ENCODE measurements around the gene PGAP6.

Gene PGAP6

GRCh38 chr16:377419-377951, 4.3 kb downstream of the PGAP6 start:
- no peak overlapping the region for H3K9ac ChIP-seq (ENCODE audit: low read length in 2 of 2)
- H3K4me3 ChIP-seq (ENCODE audit: low read length in 2 of 2): no peak overlapping the region
- H3K36me3 ChIP-seq (ENCODE audit: control insufficient read depth in 2 of 2, insufficient read depth in 2 of 2, low read length in 2 of 2): peaks cover 11 to 13% of the 10 kb centered on the region in 2 donors
- no peaks in the 10 kb centered on the region for H3K9me3 ChIP-seq (ENCODE audit: control insufficient read depth in 2 of 2, low read length in 2 of 2)
- peaks cover 24% of the 10 kb centered on the region for H3K4me1 ChIP-seq (ENCODE audit: control insufficient read depth, insufficient read depth, low read length)
- H3K27me3 ChIP-seq (ENCODE audit: control insufficient read depth in 1 of 2, insufficient read depth in 2 of 2, low read length in 2 of 2): no peaks in the 10 kb centered on the region
- no peak overlapping the region for H3K27ac ChIP-seq (ENCODE audit: low read length)

GRCh38 chr16:376817-377418, 4.9 kb downstream of the PGAP6 start:
- no peaks in the 10 kb centered on the region for H3K27me3 ChIP-seq (ENCODE audit: control insufficient read depth in 1 of 2, insufficient read depth in 2 of 2, low read length in 2 of 2)
- H3K27ac ChIP-seq (ENCODE audit: low read length): no peak overlapping the region
- H3K4me3 ChIP-seq (ENCODE audit: low read length in 2 of 2): no peak overlapping the region
- no peak overlapping the region for H3K9ac ChIP-seq (ENCODE audit: low read length in 2 of 2)
- no peaks in the 10 kb centered on the region for H3K9me3 ChIP-seq (ENCODE audit: control insufficient read depth in 2 of 2, low read length in 2 of 2)
- H3K4me1 ChIP-seq (ENCODE audit: control insufficient read depth, insufficient read depth, low read length): peaks cover 19% of the 10 kb centered on the region
- peaks cover 11 to 17% of the 10 kb centered on the region in 2 donors for H3K36me3 ChIP-seq (ENCODE audit: control insufficient read depth in 2 of 2, insufficient read depth in 2 of 2, low read length in 2 of 2)

GRCh38 chr16:375927-376816, 5.6 kb downstream of the PGAP6 start:
- H3K9me3 ChIP-seq (ENCODE audit: control insufficient read depth in 2 of 2, low read length in 2 of 2): no peaks in the 10 kb centered on the region
- no peak overlapping the region for H3K4me3 ChIP-seq (ENCODE audit: low read length in 2 of 2)
- H3K4me1 ChIP-seq (ENCODE audit: control insufficient read depth, insufficient read depth, low read length): peaks cover 18% of the 10 kb centered on the region
- H3K27me3 ChIP-seq (ENCODE audit: control insufficient read depth in 1 of 2, insufficient read depth in 2 of 2, low read length in 2 of 2): no peaks in the 10 kb centered on the region
- H3K36me3 ChIP-seq (ENCODE audit: control insufficient read depth in 2 of 2, insufficient read depth in 2 of 2, low read length in 2 of 2): peaks cover 16 to 21% of the 10 kb centered on the region in 2 donors
- no peak overlapping the region for H3K27ac ChIP-seq (ENCODE audit: low read length)
- no peak overlapping the region for H3K9ac ChIP-seq (ENCODE audit: low read length in 2 of 2)

GRCh38 chr16:375212-375611, 6.6 kb downstream of the PGAP6 start:
- Histone ChIP-seq H3K9ac (ENCODE audit: low read length in 2 of 2) (no peak overlapping the region), H3K27ac (ENCODE audit: low read length) (no peak overlapping the region), H3K36me3 (ENCODE audit: control insufficient read depth in 2 of 2, insufficient read depth in 2 of 2, low read length in 2 of 2) (peaks cover 16 to 21% of the 10 kb centered on the region in 2 donors), H3K9me3 (ENCODE audit: control insufficient read depth in 2 of 2, low read length in 2 of 2) (no peaks in the 10 kb centered on the region), H3K4me3 (ENCODE audit: low read length in 2 of 2) (no peak overlapping the region), H3K4me1 (ENCODE audit: control insufficient read depth, insufficient read depth, low read length) (peaks cover 14% of the 10 kb centered on the region), H3K27me3 (ENCODE audit: control insufficient read depth in 1 of 2, insufficient read depth in 2 of 2, low read length in 2 of 2) (no peaks in the 10 kb centered on the region)

- no peaks in the 10 kb centered on the region for H3K27me3 ChIP-seq (ENCODE audit: control insufficient read depth in 1 of 2, insufficient read depth in 2 of 2, low read length in 2 of 2)
- H3K9ac ChIP-seq (ENCODE audit: low read length in 2 of 2): no peak overlapping the region
- no peaks in the 10 kb centered on the region for H3K9me3 ChIP-seq (ENCODE audit: control insufficient read depth in 2 of 2, low read length in 2 of 2)
- H3K27ac ChIP-seq (ENCODE audit: low read length): no peak overlapping the region
- no peak overlapping the region for H3K4me3 ChIP-seq (ENCODE audit: low read length in 2 of 2)
- H3K36me3 ChIP-seq (ENCODE audit: control insufficient read depth in 2 of 2, insufficient read depth in 2 of 2, low read length in 2 of 2): peaks cover 16 to 21% of the 10 kb centered on the region in 2 donors
- peaks cover 13% of the 10 kb centered on the region for H3K4me1 ChIP-seq (ENCODE audit: control insufficient read depth, insufficient read depth, low read length)
Observed at GRCh38 chr16:374616-374926, 7.2 kb downstream of the PGAP6 start.

- no peaks in the 10 kb centered on the region for H3K9me3 ChIP-seq (ENCODE audit: control insufficient read depth in 2 of 2, low read length in 2 of 2)
- no peak overlapping the region for H3K4me3 ChIP-seq (ENCODE audit: low read length in 2 of 2)
- H3K27ac ChIP-seq (ENCODE audit: low read length): no peak overlapping the region
- H3K36me3 ChIP-seq (ENCODE audit: control insufficient read depth in 2 of 2, insufficient read depth in 2 of 2, low read length in 2 of 2): peaks cover 16 to 21% of the 10 kb centered on the region in 2 donors
- H3K4me1 ChIP-seq (ENCODE audit: control insufficient read depth, insufficient read depth, low read length): peaks cover 13% of the 10 kb centered on the region
- no peaks in the 10 kb centered on the region for H3K27me3 ChIP-seq (ENCODE audit: control insufficient read depth in 1 of 2, insufficient read depth in 2 of 2, low read length in 2 of 2)
- no peak overlapping the region for H3K9ac ChIP-seq (ENCODE audit: low read length in 2 of 2)
Observed at GRCh38 chr16:373848-374615, 7.7 kb downstream of the PGAP6 start.

GRCh38 chr16:373020-373598, 8.7 kb downstream of the PGAP6 start:
- no peaks in the 10 kb centered on the region for H3K9me3 ChIP-seq (ENCODE audit: control insufficient read depth in 2 of 2, low read length in 2 of 2)
- no peaks in the 10 kb centered on the region for H3K27me3 ChIP-seq (ENCODE audit: control insufficient read depth in 1 of 2, insufficient read depth in 2 of 2, low read length in 2 of 2)
- peaks cover 13% of the 10 kb centered on the region for H3K4me1 ChIP-seq (ENCODE audit: control insufficient read depth, insufficient read depth, low read length)
- no peak overlapping the region for H3K4me3 ChIP-seq (ENCODE audit: low read length in 2 of 2)
- H3K27ac ChIP-seq (ENCODE audit: low read length): no peak overlapping the region
- no peak overlapping the region for H3K9ac ChIP-seq (ENCODE audit: low read length in 2 of 2)
- peaks cover 20 to 29% of the 10 kb centered on the region in 2 donors for H3K36me3 ChIP-seq (ENCODE audit: control insufficient read depth in 2 of 2, insufficient read depth in 2 of 2, low read length in 2 of 2)

- Histone ChIP-seq H3K36me3 (ENCODE audit: control insufficient read depth in 2 of 2, insufficient read depth in 2 of 2, low read length in 2 of 2) (peaks cover 27 to 36% of the 10 kb centered on the region in 2 donors), H3K27me3 (ENCODE audit: control insufficient read depth in 1 of 2, insufficient read depth in 2 of 2, low read length in 2 of 2) (no peaks in the 10 kb centered on the region), H3K9ac (ENCODE audit: low read length in 2 of 2) (no peak overlapping the region), H3K27ac (ENCODE audit: low read length) (no peak overlapping the region), H3K9me3 (ENCODE audit: control insufficient read depth in 2 of 2, low read length in 2 of 2) (no peaks in the 10 kb centered on the region), H3K4me1 (ENCODE audit: control insufficient read depth, insufficient read depth, low read length) (peaks cover 13% of the 10 kb centered on the region), H3K4me3 (ENCODE audit: low read length in 2 of 2) (no peak overlapping the region)
Observed at GRCh38 chr16:372302-372983, 9.3 kb downstream of the PGAP6 start.

- Histone ChIP-seq H3K4me1 (ENCODE audit: control insufficient read depth, insufficient read depth, low read length) (peaks cover 13% of the 10 kb centered on the region), H3K36me3 (ENCODE audit: control insufficient read depth in 2 of 2, insufficient read depth in 2 of 2, low read length in 2 of 2) (peaks cover 30 to 37% of the 10 kb centered on the region in 2 donors), H3K9me3 (ENCODE audit: control insufficient read depth in 2 of 2, low read length in 2 of 2) (no peaks in the 10 kb centered on the region), H3K27me3 (ENCODE audit: control insufficient read depth in 1 of 2, insufficient read depth in 2 of 2, low read length in 2 of 2) (no peaks in the 10 kb centered on the region), H3K4me3 (ENCODE audit: low read length in 2 of 2) (no peak overlapping the region), H3K9ac (ENCODE audit: low read length in 2 of 2) (no peak overlapping the region), H3K27ac (ENCODE audit: low read length) (no peak overlapping the region)
Observed at GRCh38 chr16:371515-372301, 10.1 kb downstream of the PGAP6 start.

All from stomach smooth muscle (tissue), 2 donors.